K562 (cell line): ENCODE data around the gene ATG13. TPM values are rescaled to one million over a fixed set of nuclear protein-coding genes. Genes with fewer than 3 reads are reported as not detected.

Source experiments
- ATF1 ChIP-seq, 2 experiments: fragments of 450-650 bp in 1 of 2; IDR thresholded peaks; 2 replicates each; pipeline ENCODE4 v1.6.1; 2016; ENCODE audit warnings: missing compliant biosample characterization in 1 of 2, missing genetic modification characterization in 1 of 2
- CHD4 ChIP-seq: fragments of 200-600 bp; sonication (generic); IDR thresholded peaks from 3 replicates; pipeline ENCODE4 v1.6.1; 2012; ENCODE audit warnings: low read depth, mild to moderate bottlenecking, mixed read lengths, low read length, inconsistent platforms; ENCODE audit not compliant: insufficient read depth, insufficient replicate concordance, poor library complexity, severe bottlenecking
- COPS2 ChIP-seq: fragments of 450-650 bp; conservative IDR thresholded peaks from 2 replicates; pipeline ENCODE4 v1.6.1; 2016; ENCODE audit warnings: mild to moderate bottlenecking, moderate library complexity
- CTBP1 ChIP-seq: fragments of 450-650 bp; IDR thresholded peaks from 2 replicates; pipeline ENCODE4 v1.6.1; 2016; ENCODE audit warnings: borderline replicate concordance
- DDX20 ChIP-seq: fragments of 450-650 bp; IDR thresholded peaks from 2 replicates; pipeline ENCODE4 v1.6.1; 2016; ENCODE audit warnings: missing genetic modification characterization, low read depth, mild to moderate bottlenecking, missing compliant biosample characterization, moderate library complexity
- IRF9 ChIP-seq: fragments of 450-650 bp; IDR thresholded peaks from 2 replicates; pipeline ENCODE4 v1.6.1; 2016; ENCODE audit warnings: missing biosample characterization, missing genetic modification characterization
- MCM3 ChIP-seq: fragments of 450-650 bp; IDR thresholded peaks from 2 replicates; pipeline ENCODE4 v1.6.1; 2016
- PHF8 ChIP-seq: fragments of 200-600 bp; sonication (generic); IDR thresholded peaks from 2 replicates; pipeline ENCODE4 v1.6.1; 2012; ENCODE audit warnings: mixed run types, mild to moderate bottlenecking, inconsistent platforms, low read length, moderate library complexity, borderline replicate concordance
- POLR2H ChIP-seq: IDR thresholded peaks from 2 replicates; pipeline ENCODE4 v1.6.1; 2016; ENCODE audit warnings: missing genetic modification characterization, low read depth, mild to moderate bottlenecking, control low read depth, missing compliant biosample characterization, moderate library complexity
- THAP12 ChIP-seq: fragments of 250-450 bp; sonication (Bioruptor Pico); IDR thresholded peaks from 2 replicates; pipeline ENCODE4 v1.9.0; 2021; ENCODE audit warnings: mild to moderate bottlenecking, inconsistent platforms
- XRCC3 ChIP-seq: fragments of 450-650 bp; IDR thresholded peaks from 2 replicates; pipeline ENCODE4 v1.6.1; 2017; ENCODE audit warnings: mild to moderate bottlenecking, moderate library complexity
- ZBTB5 ChIP-seq: fragments of 450-650 bp; IDR thresholded peaks from 2 replicates; pipeline ENCODE4 v1.6.1; 2017; ENCODE audit warnings: antibody characterized with exemption
- ZFP1 ChIP-seq: fragments of 450-650 bp; formaldehyde crosslinking; IDR thresholded peaks from 2 replicates; pipeline ENCODE4 v1.4.0; 2020; ENCODE audit warnings: mild to moderate bottlenecking, mixed read lengths
- ZNF740 ChIP-seq, 3 experiments: fragments of 200-800 bp in 1 of 3; sonication (Bioruptor generic) in 1 of 3; sonication (generic) in 1 of 3; formaldehyde crosslinking in 1 of 3; IDR thresholded peaks; 2 replicates each; pipeline versions ENCODE4 v1.6.1 to v1.8.0; 2016 to 2022; ENCODE audit warnings: mild to moderate bottlenecking in 2 of 3, missing compliant biosample characterization in 2 of 3, missing genetic modification characterization in 2 of 3, missing genetic modification reagents in 1 of 3
- polyA plus RNA-seq, 8 experiments: library from polyadenylated mRNA; depleted of rRNA in 4 of 8; stranded (reverse) in 5 of 8; unstranded in 3 of 8; fragments of >200 nt; fragmentation: Nextera tagmentation in 2 of 8; fragmentation: Illumina TruSeq in 1 of 8; extraction: Ambion mirVana in 2 of 8; extraction: Trizol in 1 of 8; gene quantifications; 2 replicates each; pipeline versions ENCODE4 v1.2.1 to v1.2.3, GENCODE V29; 2011 to 2014; ENCODE audit warnings: inconsistent platforms in 1 of 8, missing spikeins in 1 of 8
- total RNA-seq, 7 experiments: library from RNA; depleted of rRNA in 6 of 7; stranded (reverse); fragments of >200 nt in 6 of 7; fragmentation: Illumina TruSeq in 2 of 7; extraction: Trizol in 2 of 7; gene quantifications; 2 replicates each; pipeline versions ENCODE4 v1.2.1 to v1.2.3, GENCODE V29; 2011 to 2021; ENCODE audit warnings: low replicate concordance in 1 of 7
- TF ChIP-seq, protein P1 (sequence below): fragments of 450-650 bp; formaldehyde crosslinking; conservative IDR thresholded peaks from 2 replicates; pipeline ENCODE4 v1.4.0; 2022; ENCODE audit warnings: mild to moderate bottlenecking, missing genetic modification characterization

The ATG13 gene
- total and polyA plus RNA-seq, 9 of the 15 experiments (the other 6 are each of a cell fraction or from before 2014, with no cell fraction given), result 13.1 to 61.5 (median 36.5) TPM

GRCh38 chr11:46593550-46594373 lies 23.6 kb upstream of the ATG13 start, which contains the start of gene AMBRA1 (continued):
- 0 out of 2 replicates have a peak, but pooled peaks have one; percentile 1 for TF ChIP-seq ATF1 (CRISPR knock-in tag; IDR thresholded peaks at IDR 0.05)
- peak; percentile 72 for TF ChIP-seq ATF1 (tag; IDR thresholded peaks at IDR 0.05)
- TF ChIP-seq IRF9, result no peak
- no peak for TF ChIP-seq CHD4
- TF ChIP-seq ZNF740 (CRISPR knock-in tag; IDR thresholded peaks at IDR 0.05), result no peak
- TF ChIP-seq ZNF740 (tag; IDR thresholded peaks at IDR 0.05), result no peak
- peak; percentile 91; the same call in 1 of the 2 replicates for TF ChIP-seq PHF8
- TF ChIP-seq XRCC3, result no peak
- TF ChIP-seq CTBP1, result no peak
- TF ChIP-seq THAP12, result no peak
- TF ChIP-seq, protein P1, sequence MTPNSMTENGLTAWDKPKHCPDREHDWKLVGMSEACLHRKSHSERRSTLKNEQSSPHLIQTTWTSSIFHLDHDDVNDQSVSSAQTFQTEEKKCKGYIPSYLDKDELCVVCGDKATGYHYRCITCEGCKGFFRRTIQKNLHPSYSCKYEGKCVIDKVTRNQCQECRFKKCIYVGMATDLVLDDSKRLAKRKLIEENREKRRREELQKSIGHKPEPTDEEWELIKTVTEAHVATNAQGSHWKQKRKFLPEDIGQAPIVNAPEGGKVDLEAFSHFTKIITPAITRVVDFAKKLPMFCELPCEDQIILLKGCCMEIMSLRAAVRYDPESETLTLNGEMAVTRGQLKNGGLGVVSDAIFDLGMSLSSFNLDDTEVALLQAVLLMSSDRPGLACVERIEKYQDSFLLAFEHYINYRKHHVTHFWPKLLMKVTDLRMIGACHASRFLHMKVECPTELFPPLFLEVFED (CRISPR knock-in tag), result no peak
- no peak for TF ChIP-seq ZFP1
- no peak for TF ChIP-seq DDX20
- no peak for TF ChIP-seq ZBTB5
- TF ChIP-seq POLR2H (tag), result 0 out of 2 replicates have a peak, but pooled peaks have one; percentile 59
- no peak for TF ChIP-seq COPS2
- TF ChIP-seq MCM3, result no peak
